Nephron (organoid): ENCODE results near the gene HOXD9.

Experiments used
- H3K27ac Mint-ChIP-seq, 3 experiments: 2 replicates each; pipeline ENCODE4 v1.8.0; 2020; ENCODE audit warnings: mixed read lengths in 3 of 3, mild to moderate bottlenecking in 2 of 3, moderate library complexity in 1 of 3
- H3K27me3 Mint-ChIP-seq: 2 replicates; pipeline ENCODE4 v1.8.0; 2021; ENCODE audit warnings: low read depth, mild to moderate bottlenecking, moderate library complexity, mixed read lengths
- H3K36me3 Mint-ChIP-seq: 2 replicates; pipeline ENCODE4 v1.8.0; 2020; ENCODE audit warnings: low read depth, mixed read lengths
- H3K4me1 Mint-ChIP-seq: 2 replicates; pipeline ENCODE4 v1.8.0; 2020; ENCODE audit warnings: mixed read lengths
- H3K4me3 Mint-ChIP-seq, 3 experiments: 2 replicates each; pipeline ENCODE4 v1.8.0; 2020; ENCODE audit warnings: mild to moderate bottlenecking in 3 of 3, mixed read lengths in 3 of 3, moderate library complexity in 2 of 3
- H3K9me3 Mint-ChIP-seq: 2 replicates; pipeline ENCODE4 v1.8.0; 2020; ENCODE audit warnings: mixed read lengths
- CTCF ChIP-seq, 3 experiments: fragments of 200-600 bp; sonication (generic); IDR thresholded peaks; one replicate each; pipeline ENCODE4 v1.5.0; 2021; ENCODE audit warnings: antibody characterized with exemption in 3 of 3; ENCODE audit not compliant: unreplicated experiment in 3 of 3

Gene HOXD9

GRCh38 chr2:176121190-176122051 lies 1.1 kb upstream of the HOXD9 start:
- Mint-ChIP-seq H3K4me3 (peak overlapping the region; percentile 78 to 91 (median 85)), H3K27me3 (peaks cover 80% of the 10 kb centered on the region), H3K36me3 (peaks cover 65% of the 10 kb centered on the region), H3K4me1 (peaks cover 50% of the 10 kb centered on the region), H3K9me3 (no peaks in the 10 kb centered on the region), H3K27ac (peak overlapping the region; percentile 99)
- no peak for TF ChIP-seq CTCF (IDR thresholded peaks at IDR 0.05; ENCODE audit: unreplicated experiment in 3 of 3)

GRCh38 chr2:176122052-176122682 lies 352 bp upstream of the HOXD9 start:
- Mint-ChIP-seq H3K4me1 (peaks cover 52% of the 10 kb centered on the region), H3K9me3 (no peaks in the 10 kb centered on the region), H3K27me3 (peaks cover 73% of the 10 kb centered on the region), H3K4me3 (peak overlapping the region; percentile 78 to 97 (median 96)), H3K36me3 (peaks cover 57% of the 10 kb centered on the region), H3K27ac (peak overlapping the region; percentile 99)
- TF ChIP-seq CTCF (IDR thresholded peaks at IDR 0.05; ENCODE audit: unreplicated experiment in 3 of 3) = peak in 1 of 3 experiments; percentile 27

- Mint-ChIP-seq H3K27me3 (peaks cover 66% of the 10 kb centered on the region), H3K36me3 (peaks cover 47% of the 10 kb centered on the region), H3K4me3 (peak overlapping the region; percentile 91 to 95 (median 92))
Observed at GRCh38 chr2:176123411-176124109, 1.0 kb downstream of the HOXD9 start.

GRCh38 chr2:176124110-176124946 lies 1.8 kb downstream of the HOXD9 start:
- TF ChIP-seq CTCF (IDR thresholded peaks at IDR 0.05; ENCODE audit: unreplicated experiment in 3 of 3) = no peak
- peaks cover 61% of the 10 kb centered on the region for H3K27me3 Mint-ChIP-seq
- peak overlapping the region; percentile 99 to 100 (median 99) for H3K27ac Mint-ChIP-seq
- H3K9me3 Mint-ChIP-seq = no peaks in the 10 kb centered on the region
- H3K4me3 Mint-ChIP-seq = peak overlapping the region; percentile 91 to 95 (median 92)
- H3K4me1 Mint-ChIP-seq = peaks cover 66% of the 10 kb centered on the region
- peaks cover 41% of the 10 kb centered on the region for H3K36me3 Mint-ChIP-seq

More at GRCh38 chr2:176123411-176124109, 1.0 kb downstream of the HOXD9 start:
- H3K4me1 Mint-ChIP-seq = peaks cover 66% of the 10 kb centered on the region
- H3K9me3 Mint-ChIP-seq = no peaks in the 10 kb centered on the region
- no peak for TF ChIP-seq CTCF (IDR thresholded peaks at IDR 0.05; ENCODE audit: unreplicated experiment in 3 of 3)
- peak overlapping the region; percentile 99 to 100 (median 99) for H3K27ac Mint-ChIP-seq
